Duodenal mucosa (tissue), 2 donors: ENCODE results near the gene BRSK2.

Source experiments
- H3K27ac ChIP-seq: one replicate; pipeline ENCODE4 v1.7.0; 2013; ENCODE audit warnings: low read depth, low read length
- H3K27me3 ChIP-seq, 2 donors: one replicate each; pipeline ENCODE4 v1.7.0; 2013; ENCODE audit warnings: low read length in 2 of 2, control low read depth in 1 of 2; ENCODE audit not compliant: insufficient read depth in 2 of 2, control insufficient read depth in 1 of 2
- H3K36me3 ChIP-seq, 2 donors: one replicate each; pipeline ENCODE4 v1.7.0; 2013; ENCODE audit warnings: low read length in 2 of 2, control low read depth in 1 of 2; ENCODE audit not compliant: insufficient read depth in 2 of 2, control insufficient read depth in 1 of 2
- H3K4me1 ChIP-seq, 2 donors: one replicate each; pipeline ENCODE4 v1.7.0; 2013; ENCODE audit warnings: low read length in 2 of 2, control low read depth in 1 of 2; ENCODE audit not compliant: insufficient read depth in 2 of 2, control insufficient read depth in 1 of 2
- H3K4me3 ChIP-seq, 2 donors: one replicate each; pipeline ENCODE4 v1.7.0; 2013; ENCODE audit warnings: low read length in 2 of 2, low read depth in 1 of 2
- H3K9ac ChIP-seq, 2 donors: one replicate each; pipeline ENCODE4 v1.7.0; 2013; ENCODE audit warnings: low read length in 2 of 2, low read depth in 1 of 2
- H3K9me3 ChIP-seq, 2 donors: one replicate each; pipeline ENCODE4 v1.7.0; 2013; ENCODE audit warnings: low read length in 2 of 2, control low read depth in 1 of 2; ENCODE audit not compliant: control insufficient read depth in 1 of 2

BRSK2 gene

DNA sequence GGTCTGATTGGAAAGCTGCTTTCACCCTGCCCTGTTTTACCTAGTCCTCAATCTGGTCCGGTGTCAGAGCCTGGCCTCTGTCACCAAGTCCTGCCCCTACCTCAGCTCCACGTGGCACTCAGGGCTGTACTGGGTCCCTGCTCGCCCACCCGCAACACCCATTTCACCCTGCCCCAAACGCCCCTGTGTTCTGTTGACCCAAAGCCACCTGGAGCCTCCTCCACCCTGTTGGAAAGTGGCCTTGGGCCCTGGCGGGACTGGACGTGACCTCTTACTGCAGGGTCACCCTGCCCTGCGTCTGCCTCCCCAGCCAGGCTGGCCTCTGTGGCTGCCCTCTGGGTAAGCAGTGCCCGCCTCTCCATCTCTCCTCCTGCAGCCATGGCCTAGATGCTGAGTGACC, 21.5 kb upstream of the BRSK2 start:
- no peaks in the 10 kb centered on the region for H3K36me3 ChIP-seq
- no peaks in the 10 kb centered on the region for H3K27me3 ChIP-seq
- H3K27ac ChIP-seq: no peak overlapping the region
- H3K4me1 ChIP-seq: no peaks in the 10 kb centered on the region
- H3K9me3 ChIP-seq: peaks cover 9 to 17% of the 10 kb centered on the region in 2 donors
- H3K9ac ChIP-seq: no peak overlapping the region
- H3K4me3 ChIP-seq: no peak overlapping the region

GRCh38 chr11:1368966-1369365, 20.8 kb upstream of the BRSK2 start:
- H3K9ac ChIP-seq: no peak overlapping the region
- H3K4me3 ChIP-seq: no peak overlapping the region
- H3K36me3 ChIP-seq: no peaks in the 10 kb centered on the region
- H3K9me3 ChIP-seq: peaks cover 9 to 17% of the 10 kb centered on the region in 2 donors
- H3K27ac ChIP-seq: no peak overlapping the region
- no peaks in the 10 kb centered on the region for H3K4me1 ChIP-seq
- H3K27me3 ChIP-seq: no peaks in the 10 kb centered on the region

DNA sequence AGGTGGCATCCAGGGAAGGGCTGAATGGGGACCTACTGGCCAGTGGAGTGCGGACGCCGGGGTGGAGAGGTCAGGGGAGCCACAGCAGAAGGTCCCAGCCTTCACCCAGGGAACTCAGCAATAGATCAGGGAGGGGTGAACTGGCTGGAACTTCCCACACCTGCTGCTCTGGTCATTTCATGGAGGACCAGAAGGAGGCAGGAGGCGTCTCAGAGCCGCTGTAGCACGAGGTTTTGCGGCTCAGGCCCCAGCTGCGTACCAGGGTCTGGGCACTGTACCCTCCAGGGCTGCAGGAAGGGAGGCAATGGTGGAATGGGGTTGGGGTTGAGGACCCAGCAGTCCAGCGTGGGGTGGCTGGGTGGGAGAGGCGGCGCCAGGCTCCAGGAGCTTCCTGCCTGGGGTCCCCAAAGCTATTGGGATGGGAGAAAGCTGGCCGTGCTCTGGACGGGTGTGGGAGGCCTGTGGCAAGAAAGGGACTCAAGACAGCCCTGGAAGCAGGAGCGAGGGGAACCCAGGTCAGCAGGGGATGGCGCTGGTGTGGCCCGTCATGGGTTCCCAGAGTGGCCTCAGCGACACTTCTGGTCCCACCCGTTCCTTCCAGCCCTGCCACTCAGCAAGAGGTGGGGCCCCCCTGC, 20.2 kb upstream of the BRSK2 start:
- Histone ChIP-seq H3K9ac (no peak overlapping the region), H3K4me1 (no peaks in the 10 kb centered on the region), H3K9me3 (peaks cover 9 to 17% of the 10 kb centered on the region in 2 donors), H3K36me3 (no peaks in the 10 kb centered on the region), H3K27ac (no peak overlapping the region), H3K4me3 (no peak overlapping the region), H3K27me3 (no peaks in the 10 kb centered on the region)

- no peak overlapping the region for H3K9ac ChIP-seq
Measured at GRCh38 chr11:1370186-1371025, 19.3 kb upstream of the BRSK2 start.

GRCh38 chr11:1371026-1371325, 18.8 kb upstream of the BRSK2 start:
- Histone ChIP-seq H3K27ac (no peak overlapping the region), H3K27me3 (no peaks in the 10 kb centered on the region), H3K9me3 (peaks cover 3 to 6% of the 10 kb centered on the region in 2 donors), H3K4me1 (no peaks in the 10 kb centered on the region), H3K4me3 (no peak overlapping the region), H3K36me3 (no peaks in the 10 kb centered on the region), H3K9ac (no peak overlapping the region)

More at GRCh38 chr11:1370186-1371025, 19.3 kb upstream of the BRSK2 start:
- Histone ChIP-seq H3K36me3 (no peaks in the 10 kb centered on the region), H3K9me3 (peaks cover 8 to 11% of the 10 kb centered on the region in 2 donors), H3K4me1 (no peaks in the 10 kb centered on the region), H3K27me3 (no peaks in the 10 kb centered on the region), H3K27ac (no peak overlapping the region), H3K4me3 (no peak overlapping the region)

GRCh38 chr11:1371377-1371776, 18.4 kb upstream of the BRSK2 start:
- Histone ChIP-seq H3K9me3 (peaks cover 0 to 3% of the 10 kb centered on the region in 2 donors), H3K4me3 (no peak overlapping the region), H3K27me3 (no peaks in the 10 kb centered on the region), H3K9ac (no peak overlapping the region), H3K27ac (no peak overlapping the region), H3K36me3 (no peaks in the 10 kb centered on the region), H3K4me1 (no peaks in the 10 kb centered on the region)

DNA sequence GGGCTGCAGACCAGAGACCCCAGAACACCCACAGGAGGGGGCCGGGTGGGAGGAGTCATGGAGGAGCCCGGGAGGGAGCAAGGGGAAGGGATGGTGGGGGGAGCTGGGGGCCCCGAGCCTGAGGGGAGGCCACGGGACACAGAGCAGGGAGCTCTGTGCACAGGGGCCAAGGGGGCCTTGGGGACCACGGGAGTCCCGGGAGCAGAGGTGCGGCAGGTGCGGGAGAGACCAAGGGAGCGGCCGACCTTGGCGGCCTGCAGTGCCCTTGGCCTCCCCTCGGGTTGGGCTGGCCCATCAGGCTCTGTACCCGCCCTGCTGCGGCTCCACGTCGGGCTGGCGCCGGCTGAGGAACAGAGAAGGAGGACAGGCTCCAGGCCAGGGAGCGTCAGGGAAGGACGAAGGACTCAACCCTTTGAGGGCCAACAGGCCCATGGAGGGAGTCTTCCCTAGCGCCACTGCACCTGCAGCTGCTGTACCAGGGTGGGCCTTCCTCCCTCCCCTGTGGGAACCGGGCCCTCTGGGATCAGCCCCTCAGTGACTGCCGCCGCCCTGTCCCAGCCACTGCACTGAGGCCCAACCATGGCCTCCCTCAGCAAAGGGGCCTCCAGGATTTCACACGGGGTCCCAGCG, 17.8 kb upstream of the BRSK2 start:
- Histone ChIP-seq H3K4me1 (no peaks in the 10 kb centered on the region), H3K27me3 (no peaks in the 10 kb centered on the region), H3K36me3 (no peaks in the 10 kb centered on the region), H3K27ac (no peak overlapping the region), H3K9me3 (peaks cover 0 to under 1% of the 10 kb centered on the region in 2 donors), H3K4me3 (no peak overlapping the region), H3K9ac (no peak overlapping the region)

DNA sequence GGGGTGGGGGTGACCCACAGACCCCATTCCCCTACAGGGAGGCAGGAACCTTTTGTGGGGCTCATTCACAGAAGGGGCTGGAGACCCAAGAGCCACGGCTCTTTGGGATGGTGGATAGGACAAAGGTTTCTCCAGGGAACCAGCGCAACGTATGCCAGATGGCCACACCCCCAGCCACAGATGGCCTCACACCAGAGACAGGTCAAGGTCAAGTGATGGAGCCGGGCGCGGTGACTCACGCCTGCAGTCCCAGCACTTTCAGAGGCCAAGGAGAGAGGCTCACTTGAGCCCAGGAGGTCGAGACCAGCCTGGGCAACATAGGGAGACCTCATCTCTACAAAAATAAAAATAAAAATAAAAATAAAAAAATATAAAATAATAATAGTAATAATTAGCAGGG, 17.1 kb upstream of the BRSK2 start:
- no peak overlapping the region for H3K9ac ChIP-seq
- H3K4me1 ChIP-seq: no peaks in the 10 kb centered on the region
- H3K4me3 ChIP-seq: no peak overlapping the region
- H3K9me3 ChIP-seq: no peaks in the 10 kb centered on the region
- H3K36me3 ChIP-seq: no peaks in the 10 kb centered on the region
- no peak overlapping the region for H3K27ac ChIP-seq
- H3K27me3 ChIP-seq: no peaks in the 10 kb centered on the region

GRCh38 chr11:1373536-1374214, 16.1 kb upstream of the BRSK2 start:
- H3K27me3 ChIP-seq: no peaks in the 10 kb centered on the region
- no peak overlapping the region for H3K9ac ChIP-seq
- no peaks in the 10 kb centered on the region for H3K4me1 ChIP-seq
- H3K4me3 ChIP-seq: no peak overlapping the region
- H3K36me3 ChIP-seq: no peaks in the 10 kb centered on the region
- H3K27ac ChIP-seq: no peak overlapping the region
- no peaks in the 10 kb centered on the region for H3K9me3 ChIP-seq
